NCI-H2227 (cell line): Measurements from ENCODE around the gene ZFAND4.
A peak's percentile ranks its signal among the peaks of the same experiment; 100 is the strongest.
"Not testable (repeated sequence)": the region's sequence is repeated elsewhere in the genome, so short reads cannot be mapped to it uniquely, and the experiment has no call there.

Experiments used
- DNase-seq: peaks from one replicate; lab custom pipeline; 2025; ENCODE audit not compliant: unreplicated experiment; lab: John Stamatoyannopoulos, UW

ZFAND4 gene

DNA sequence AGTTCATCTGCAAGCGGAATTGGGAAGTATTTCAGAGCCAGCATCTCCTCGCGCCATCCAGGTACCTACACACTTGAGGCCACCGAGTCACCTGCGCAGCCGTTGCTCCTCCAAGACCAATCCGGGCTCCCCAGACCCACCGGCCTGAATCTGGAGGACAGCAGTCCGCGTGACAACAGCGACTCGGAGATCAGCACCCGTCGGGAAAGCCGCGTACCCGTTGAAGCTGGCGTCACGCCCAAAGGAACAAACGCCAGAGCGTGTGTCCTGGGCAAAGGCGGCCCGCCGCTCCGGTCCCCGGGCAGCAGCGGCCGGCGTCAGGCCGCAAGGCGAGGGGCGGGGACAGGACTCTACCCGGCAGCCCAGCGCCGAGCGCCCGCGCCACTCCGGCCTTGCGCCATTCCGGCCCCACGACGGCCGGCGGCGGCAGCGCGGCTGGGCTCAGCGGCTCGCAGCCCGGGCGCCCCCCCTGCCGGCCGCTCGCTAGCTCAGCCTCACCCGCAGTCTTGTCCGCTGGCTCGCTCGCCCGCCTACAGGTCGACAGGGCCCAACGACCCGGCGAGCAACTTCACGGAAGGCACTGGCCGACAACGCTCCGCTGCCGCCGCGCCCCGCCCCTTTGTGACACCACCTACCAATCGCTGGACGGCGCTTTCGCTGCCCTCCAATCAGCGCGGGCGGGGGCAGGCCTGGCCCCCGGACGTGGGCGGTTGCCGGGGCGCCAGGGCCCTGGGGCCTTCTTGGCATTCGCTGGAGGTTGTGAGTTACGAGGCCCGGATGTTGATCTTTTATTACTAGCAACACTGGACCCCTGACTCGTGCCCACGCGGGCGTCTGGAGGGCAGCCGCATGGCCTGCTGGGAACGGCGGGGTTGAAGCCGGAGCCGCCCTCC lies at the start of gene ZFAND4:
ZFAND4 (minus strand) TSS at position 592 of the 893 bp plus-strand sequence. CDS start 9,047 bp downstream, outside the sequence.
- DNase-seq, result peak; percentile 94

- DNase-seq, result not testable (repeated sequence)
Observed at GRCh38 chr10:45721503-45721902, 48.9 kb upstream of the ZFAND4 start.

- not testable (repeated sequence) for DNase-seq
Observed at GRCh38 chr10:45717642-45718041, 45.1 kb upstream of the ZFAND4 start.

- peak; percentile 35 for DNase-seq
Observed at GRCh38 chr10:45717053-45717452, 44.5 kb upstream of the ZFAND4 start.

DNA sequence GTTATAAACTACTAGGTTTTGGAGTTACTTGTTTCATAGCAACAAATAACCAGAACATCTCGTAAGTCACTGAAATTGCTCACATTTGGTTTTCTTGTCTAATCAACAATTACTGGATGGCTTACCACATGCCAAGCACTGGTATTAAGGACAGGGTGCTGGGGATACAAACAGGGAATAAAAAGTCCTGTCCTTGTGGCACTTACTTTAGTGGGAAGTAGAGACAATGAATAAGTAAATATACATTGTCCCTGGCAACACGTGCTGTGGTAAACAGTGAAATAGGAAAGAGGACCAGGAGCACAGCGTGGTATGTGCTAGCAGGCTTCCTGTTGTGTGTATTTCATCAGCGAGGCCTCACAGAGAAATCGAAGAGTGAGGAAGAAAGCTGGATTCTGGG lies 38.7 kb upstream of the ZFAND4 start:
- not testable (repeated sequence) for DNase-seq

GRCh38 chr10:45710200-45710796 lies 37.7 kb upstream of the ZFAND4 start:
- DNase-seq, result not testable (repeated sequence)

DNA sequence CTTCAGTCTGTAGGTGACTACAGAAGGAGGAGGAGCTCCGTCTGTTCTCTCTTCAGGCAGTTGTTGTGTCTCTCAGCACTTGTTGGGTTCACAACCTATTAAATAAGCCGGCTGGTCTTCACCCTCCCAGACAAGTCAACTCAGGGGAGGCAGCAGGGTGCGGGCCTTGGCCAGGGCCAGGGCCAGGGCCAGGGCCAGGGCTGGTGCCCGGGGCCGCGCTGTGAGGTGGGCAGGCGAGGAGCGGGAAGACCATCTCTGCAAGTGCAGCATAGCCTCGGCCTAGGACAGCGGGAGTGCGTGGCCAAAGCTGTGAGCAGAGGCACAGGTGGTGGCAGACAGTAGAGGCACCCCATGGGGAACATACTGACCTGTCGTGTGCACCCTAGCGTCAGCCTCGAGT lies 5.9 kb upstream of the ZFAND4 start:
- not testable (repeated sequence) for DNase-seq

DNA sequence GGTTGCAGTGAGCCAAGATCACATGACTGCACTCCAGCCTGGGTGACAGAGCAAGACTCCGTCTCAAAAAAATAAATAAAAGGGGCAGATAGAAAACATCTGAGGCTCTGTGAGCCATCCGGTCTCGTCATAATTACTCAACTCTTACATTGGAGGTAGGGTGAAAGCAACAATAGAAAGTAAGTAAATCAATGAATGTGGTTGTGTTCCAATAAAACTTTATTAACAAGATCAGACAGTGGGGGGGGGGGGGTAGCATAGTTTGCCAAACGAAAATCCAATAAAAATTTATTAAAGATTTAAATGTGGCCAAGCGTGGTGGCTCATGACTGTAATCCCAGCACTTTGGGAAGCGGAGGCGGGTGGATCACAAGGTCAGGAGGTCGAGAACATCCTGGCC lies 2.8 kb upstream of the ZFAND4 start:
- no peak for DNase-seq

- DNase-seq, result peak; percentile 22
Observed at GRCh38 chr10:45673074-45673648, 589 bp upstream of the ZFAND4 start.

DNA sequence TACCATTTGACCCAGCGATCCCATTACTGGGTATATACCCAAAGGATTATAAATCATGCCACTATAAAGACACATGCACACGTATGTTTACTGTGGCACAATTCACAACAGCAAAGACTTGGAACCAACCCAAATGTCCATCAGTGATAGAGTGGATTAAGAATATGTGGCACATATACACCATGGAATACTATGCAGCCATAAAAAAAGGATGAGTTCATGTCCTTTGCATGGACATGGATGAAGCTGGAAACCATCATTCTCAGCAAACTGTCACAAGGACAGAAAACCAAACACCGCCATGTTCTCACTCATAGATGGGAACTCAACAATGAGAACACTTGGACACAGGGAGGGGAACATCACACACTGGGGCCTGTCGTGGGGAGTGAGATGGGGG lies 1.3 kb downstream of the ZFAND4 start:
- DNase-seq, result not testable (repeated sequence)

DNA sequence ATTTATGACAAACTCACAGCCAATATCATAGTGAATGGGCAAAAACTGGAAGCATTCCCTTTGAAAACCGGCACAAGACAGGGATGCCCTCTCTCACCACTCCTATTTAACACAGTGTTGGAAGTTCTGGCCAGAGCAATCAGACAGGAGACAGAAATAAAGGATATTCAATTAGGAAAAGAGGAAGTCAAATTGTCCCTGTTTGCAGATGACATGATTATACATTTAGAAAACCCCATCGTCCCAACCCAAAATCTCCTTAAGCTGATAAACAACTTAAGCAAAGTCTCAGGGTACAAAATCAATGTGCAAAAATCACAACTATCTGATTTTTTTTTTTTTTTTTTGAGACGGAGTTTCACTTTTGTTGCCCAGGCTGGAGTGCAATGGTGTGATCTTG lies 2.7 kb downstream of the ZFAND4 start:
- not testable (repeated sequence) for DNase-seq

- DNase-seq, result no peak
Observed at GRCh38 chr10:45660876-45661411, 11.6 kb downstream of the ZFAND4 start.

- DNase-seq, result no peak
Observed at GRCh38 chr10:45657033-45657926, 15.3 kb downstream of the ZFAND4 start.

GRCh38 chr10:45655219-45655618 lies 17.4 kb downstream of the ZFAND4 start:
- no peak for DNase-seq

DNA sequence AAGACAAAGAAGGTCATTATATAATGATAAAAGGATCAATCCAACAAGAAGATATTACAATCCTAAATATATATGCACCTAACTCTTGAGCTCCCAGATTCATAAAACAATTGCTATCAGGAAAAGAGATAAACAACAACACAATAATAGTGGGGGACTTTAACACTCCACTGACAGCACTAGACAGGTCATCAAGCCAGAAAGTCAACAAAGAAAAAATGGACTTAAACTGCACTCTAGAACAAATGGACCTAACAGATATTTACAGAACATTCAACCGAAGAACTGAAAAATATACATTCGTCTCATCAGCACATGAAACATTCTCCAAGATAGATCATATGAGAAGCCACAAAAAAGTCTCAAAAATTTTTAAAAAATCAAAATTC lies 17.8 kb downstream of the ZFAND4 start:
- not testable (repeated sequence) for DNase-seq

DNA sequence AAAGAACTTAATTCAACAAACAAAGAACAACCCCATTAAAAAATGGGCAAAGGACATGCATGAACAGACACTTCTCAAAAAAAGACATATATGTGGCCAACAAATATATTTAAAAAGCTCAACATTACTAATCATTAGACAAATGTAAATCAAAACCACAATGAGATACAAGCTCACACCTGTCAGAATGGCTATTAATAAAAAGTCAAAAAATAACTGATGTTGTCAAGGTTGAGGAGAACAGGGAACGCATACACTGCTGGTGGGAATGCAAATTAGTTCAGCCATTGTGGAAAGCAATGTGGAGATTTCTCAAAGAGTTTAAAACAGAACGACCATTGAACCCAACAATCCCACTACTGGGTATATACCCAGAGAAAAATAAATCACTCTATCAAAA lies 19.1 kb downstream of the ZFAND4 start:
- DNase-seq, result no peak

DNA sequence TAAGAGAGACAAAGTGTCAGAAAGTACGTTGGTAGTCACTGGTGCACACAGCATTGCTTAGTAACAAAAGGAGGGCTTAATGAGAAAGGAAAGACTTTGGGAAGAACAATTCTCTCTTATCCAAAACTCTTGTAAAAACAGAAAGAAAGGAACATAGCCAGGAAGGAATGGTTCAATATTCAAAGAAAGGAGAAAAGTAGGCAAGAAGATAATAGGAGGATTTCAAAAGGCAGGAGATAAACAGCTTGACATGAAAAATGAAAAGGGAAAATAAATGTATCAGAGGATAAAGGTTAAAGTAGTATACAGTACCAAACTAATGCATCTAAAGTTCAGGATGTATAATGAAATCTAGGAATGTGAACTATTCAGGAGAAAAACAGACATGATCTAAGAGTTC lies 20.1 kb downstream of the ZFAND4 start:
- no peak for DNase-seq

DNA sequence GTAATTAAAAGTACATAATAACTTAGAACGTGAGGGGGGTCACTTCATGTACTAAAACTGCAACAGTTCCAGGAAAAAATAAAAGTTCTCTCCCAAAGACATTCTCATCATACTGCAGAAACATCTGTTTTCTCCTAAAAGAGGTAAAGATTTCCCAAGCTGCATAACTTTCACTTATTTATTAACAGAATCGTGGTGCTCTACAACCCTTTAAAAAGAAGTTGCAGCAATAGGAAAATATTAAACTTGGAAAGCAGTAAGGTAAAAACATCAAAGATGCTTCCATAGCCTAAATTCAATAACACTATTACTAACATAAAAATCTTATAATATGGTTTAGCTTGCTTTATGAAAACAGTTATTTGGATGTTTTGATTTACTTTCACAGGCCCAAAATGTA lies 23.3 kb downstream of the ZFAND4 start:
- no peak for DNase-seq

DNA sequence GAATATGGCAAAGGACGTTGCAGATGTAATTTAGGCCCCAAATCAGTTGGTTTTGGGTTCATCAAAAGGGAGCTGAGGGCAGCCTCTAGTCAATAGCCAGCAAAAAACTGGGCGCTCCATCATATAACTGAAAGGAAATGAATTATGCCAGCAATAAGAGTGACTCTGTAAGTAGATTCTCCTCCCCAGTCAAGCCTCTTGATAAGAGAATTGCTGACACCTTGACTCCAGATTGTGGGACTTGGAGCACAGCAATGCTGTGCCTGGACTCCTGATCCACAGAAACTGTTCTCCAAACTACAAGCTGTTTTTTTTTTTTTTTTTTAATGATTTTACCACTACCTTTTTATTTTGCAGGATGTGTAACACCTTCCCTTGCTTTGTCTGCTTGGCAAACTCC lies 25.5 kb downstream of the ZFAND4 start:
- DNase-seq, result no peak

DNA sequence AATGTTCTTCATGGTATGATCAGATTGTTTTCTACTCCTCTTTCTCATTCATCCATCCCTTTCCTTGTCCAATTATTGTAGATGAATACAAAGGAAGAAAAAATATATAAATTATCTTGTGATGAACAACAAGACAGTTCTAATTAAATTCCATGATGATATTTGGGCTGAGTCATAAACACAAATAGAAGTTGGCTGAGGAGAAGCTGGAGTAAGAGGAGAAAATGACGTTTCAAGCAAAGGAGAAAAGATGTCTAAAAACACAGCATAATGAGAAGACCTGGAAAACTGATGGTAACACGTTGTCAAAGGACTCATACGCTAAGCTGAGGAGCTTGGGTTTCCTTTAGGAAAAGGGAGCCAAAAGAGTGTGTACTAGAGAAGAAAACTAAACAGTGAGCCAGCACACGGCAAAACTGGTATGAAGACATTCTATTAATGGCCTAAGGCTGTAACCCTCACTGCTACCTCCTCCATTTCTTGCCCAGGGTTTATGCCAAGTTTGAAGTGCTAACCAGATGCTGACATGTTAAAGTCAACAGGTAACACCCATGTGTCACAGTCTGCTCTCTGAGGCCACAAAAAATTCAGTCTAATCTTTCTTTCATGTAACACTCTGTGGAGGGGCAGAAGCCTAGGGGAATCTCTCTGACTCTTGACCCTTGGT lies 26.1 kb downstream of the ZFAND4 start:
- no peak for DNase-seq
